Dendritic cell treated with granulocyte-macrophage colony-stimulating factor and Interleukin-4, amounts not matched to agents 40 ng/mL and 50 ng/mL, for 4 days (primary cell): ENCODE data around the gene OMG.
A peak's percentile ranks its signal among the peaks of the same experiment; 100 is the strongest.
"Not testable (repeated sequence)": the region's sequence is repeated elsewhere in the genome, so short reads cannot be mapped to it uniquely, and the experiment has no call there.

Source experiments
- H3K27ac Mint-ChIP-seq: one replicate; pipeline ENCODE4 v1.8.0; 2022; ENCODE audit warnings: mild to moderate bottlenecking, mixed read lengths
- H3K27me3 Mint-ChIP-seq: one replicate; pipeline ENCODE4 v1.8.0; 2022; ENCODE audit warnings: mild to moderate bottlenecking, mixed read lengths
- H3K36me3 Mint-ChIP-seq: one replicate; pipeline ENCODE4 v1.8.0; 2022; ENCODE audit warnings: low read depth, mixed read lengths
- H3K4me1 Mint-ChIP-seq: one replicate; pipeline ENCODE4 v1.8.0; 2022; ENCODE audit warnings: low read depth, mixed read lengths
- H3K4me3 Mint-ChIP-seq: one replicate; pipeline ENCODE4 v1.8.0; 2022; ENCODE audit warnings: mild to moderate bottlenecking, moderate library complexity, mixed read lengths
- H3K9me3 Mint-ChIP-seq: one replicate; pipeline ENCODE4 v1.8.0; 2022; ENCODE audit warnings: mixed read lengths
- intact Hi-C: fragments of 100-400 bp; cut with micrococcal nuclease; formaldehyde crosslinking; loops from one replicate; pipeline ENCODE4 v1.15.0; 2022

The OMG gene, protein sequence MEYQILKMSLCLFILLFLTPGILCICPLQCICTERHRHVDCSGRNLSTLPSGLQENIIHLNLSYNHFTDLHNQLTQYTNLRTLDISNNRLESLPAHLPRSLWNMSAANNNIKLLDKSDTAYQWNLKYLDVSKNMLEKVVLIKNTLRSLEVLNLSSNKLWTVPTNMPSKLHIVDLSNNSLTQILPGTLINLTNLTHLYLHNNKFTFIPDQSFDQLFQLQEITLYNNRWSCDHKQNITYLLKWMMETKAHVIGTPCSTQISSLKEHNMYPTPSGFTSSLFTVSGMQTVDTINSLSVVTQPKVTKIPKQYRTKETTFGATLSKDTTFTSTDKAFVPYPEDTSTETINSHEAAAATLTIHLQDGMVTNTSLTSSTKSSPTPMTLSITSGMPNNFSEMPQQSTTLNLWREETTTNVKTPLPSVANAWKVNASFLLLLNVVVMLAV

DNA sequence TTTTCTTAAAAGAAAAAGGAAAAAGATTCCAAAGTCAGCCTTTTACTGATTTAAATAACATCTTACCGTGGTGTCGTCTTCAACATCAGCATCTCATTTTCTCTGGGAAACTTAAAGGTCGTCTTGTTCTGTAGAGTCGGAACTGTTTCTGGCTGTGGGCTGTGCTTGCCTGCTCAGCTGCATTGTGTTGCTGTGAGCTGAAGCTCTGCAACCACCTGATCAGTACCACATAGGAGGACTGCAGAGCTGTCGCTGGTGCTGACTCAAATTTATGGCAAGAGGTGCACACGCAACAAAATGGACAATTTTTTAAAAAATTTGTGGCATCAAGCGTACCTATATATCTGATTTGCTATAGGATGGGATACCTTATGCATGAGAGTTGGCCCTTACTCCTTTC lies at the start of gene OMG:
OMG (minus strand) TSS at position 150 of the 400 bp plus-strand sequence. CDS start 908 bp downstream, outside the sequence.
- Mint-ChIP-seq H3K4me1 (no peaks in the 10 kb centered on the region), H3K36me3 (no peaks in the 10 kb centered on the region), H3K27ac (no peak within 1 kb of the TSS), H3K9me3 (no peaks in the 10 kb centered on the region), H3K4me3 (no peak within 1 kb of the TSS), H3K27me3 (no peaks in the 10 kb centered on the region)
- intact Hi-C loops, result no loop called here

DNA sequence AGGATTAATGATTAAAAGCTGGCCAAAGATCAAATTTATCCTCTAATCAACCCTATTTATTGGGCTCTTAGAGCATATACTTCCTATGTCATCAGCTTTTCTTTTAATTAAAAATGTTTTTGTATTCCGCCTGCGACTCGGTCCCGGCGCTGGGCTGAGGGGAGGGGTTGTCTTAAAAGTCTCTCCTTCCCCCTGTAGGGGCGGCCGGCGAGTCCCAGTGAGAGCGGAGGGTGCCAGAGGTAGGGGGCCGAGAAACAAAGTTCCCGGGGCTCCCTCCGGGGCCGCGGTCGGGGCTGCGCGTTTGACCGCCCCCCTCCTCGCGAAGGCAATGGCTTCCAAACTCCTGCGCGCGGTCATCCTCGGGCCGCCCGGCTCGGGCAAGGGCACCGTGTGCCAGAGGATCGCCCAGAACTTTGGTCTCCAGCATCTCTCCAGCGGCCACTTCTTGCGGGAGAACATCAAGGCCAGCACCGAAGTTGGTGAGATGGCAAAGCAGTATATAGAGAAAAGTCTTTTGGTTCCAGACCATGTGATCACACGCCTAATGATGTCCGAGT lies 48.2 kb upstream of the OMG start:
- H3K27ac Mint-ChIP-seq, intact Hi-C loops, H3K4me3 Mint-ChIP-seq, H3K4me1 Mint-ChIP-seq, H3K9me3 Mint-ChIP-seq, H3K27me3 Mint-ChIP-seq: not testable (repeated sequence)
- peaks cover 27% of the 10 kb centered on the region for H3K36me3 Mint-ChIP-seq

GRCh38 chr17:31339906-31340661 lies 43.0 kb upstream of the OMG start:
- Mint-ChIP-seq H3K4me1 (peaks cover 11% of the 10 kb centered on the region), H3K9me3 (no peaks in the 10 kb centered on the region)

GRCh38 chr17:31329221-31329620 lies 32.2 kb upstream of the OMG start:
- Mint-ChIP-seq H3K9me3 (no peaks in the 10 kb centered on the region), H3K27me3 (no peaks in the 10 kb centered on the region), H3K36me3 (peaks cover 25% of the 10 kb centered on the region), H3K4me3 (no peak overlapping the region), H3K4me1 (no peaks in the 10 kb centered on the region), H3K27ac (no peak overlapping the region)
- intact Hi-C loops, result no loop called here

More at GRCh38 chr17:31339906-31340661, 43.0 kb upstream of the OMG start:
- H3K27me3 Mint-ChIP-seq, result no peaks in the 10 kb centered on the region
- H3K27ac Mint-ChIP-seq, result no peak overlapping the region
- intact Hi-C loops, result loop anchor here (5.0 kb wide), 1 partner anchor 38 kb away; no protein-coding TSS in a partner anchor
- H3K4me3 Mint-ChIP-seq, result no peak overlapping the region
- peaks cover 19% of the 10 kb centered on the region for H3K36me3 Mint-ChIP-seq

DNA sequence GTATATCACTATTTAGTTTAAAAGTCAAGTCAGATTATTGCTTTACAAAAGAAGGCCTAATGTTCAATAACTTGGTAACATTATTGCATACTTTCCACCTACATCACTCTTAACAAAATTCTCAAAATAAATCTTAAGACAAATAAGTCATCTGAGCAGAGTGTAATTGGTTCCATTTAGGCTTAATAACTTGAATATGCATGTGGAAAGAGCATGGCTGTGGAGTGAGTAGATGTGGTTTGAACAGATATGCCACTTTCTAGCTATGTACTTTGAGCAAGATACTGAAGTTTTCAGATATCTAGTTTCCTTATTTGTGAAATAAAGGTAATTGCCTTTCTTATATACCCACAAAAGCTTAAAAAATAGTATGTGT lies 31.1 kb upstream of the OMG start:
- Mint-ChIP-seq H3K9me3 (no peaks in the 10 kb centered on the region), H3K4me1 (peaks cover 6% of the 10 kb centered on the region), H3K36me3 (peaks cover 25% of the 10 kb centered on the region), H3K27me3 (no peaks in the 10 kb centered on the region), H3K4me3 (no peak overlapping the region), H3K27ac (no peak overlapping the region)
- intact Hi-C loops, result no loop called here

- intact Hi-C loops, result no loop called here
- peaks cover 25% of the 10 kb centered on the region for H3K36me3 Mint-ChIP-seq
- H3K4me3 Mint-ChIP-seq, result no peak overlapping the region
- no peak overlapping the region for H3K27ac Mint-ChIP-seq
- H3K4me1 Mint-ChIP-seq, result peaks cover 6% of the 10 kb centered on the region
- no peaks in the 10 kb centered on the region for H3K27me3 Mint-ChIP-seq
- no peaks in the 10 kb centered on the region for H3K9me3 Mint-ChIP-seq
Observed at GRCh38 chr17:31327534-31328159, 30.6 kb upstream of the OMG start.

- no peaks in the 10 kb centered on the region for H3K9me3 Mint-ChIP-seq
- no peaks in the 10 kb centered on the region for H3K27me3 Mint-ChIP-seq
- peak overlapping the region; percentile 10 for H3K27ac Mint-ChIP-seq
- H3K4me1 Mint-ChIP-seq, result peaks cover 17% of the 10 kb centered on the region
- peaks cover 35% of the 10 kb centered on the region for H3K36me3 Mint-ChIP-seq
- H3K4me3 Mint-ChIP-seq, result no peak overlapping the region
- intact Hi-C loops, result loop anchor here (5.0 kb wide), 2 partner anchors 49 to 371 kb away; no protein-coding TSS in a partner anchor
Observed at GRCh38 chr17:31323551-31323950, 26.5 kb upstream of the OMG start.

DNA sequence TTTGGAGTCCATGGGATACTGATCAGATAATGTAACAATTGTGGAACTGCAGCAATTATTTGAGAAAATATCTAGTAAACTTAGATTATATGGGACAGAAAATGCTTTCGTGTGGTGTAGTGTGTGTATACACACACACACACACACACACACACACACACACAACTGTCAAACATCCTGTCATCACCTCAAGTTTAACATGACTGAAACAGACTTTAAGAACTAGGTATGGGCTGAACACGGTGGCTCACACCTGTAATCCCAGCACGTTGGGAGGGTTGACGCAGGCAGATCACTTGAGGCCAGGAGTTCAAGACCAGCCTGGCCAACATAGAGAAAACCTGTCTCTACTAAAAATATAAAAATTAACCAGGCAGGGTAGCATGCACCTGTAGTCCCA lies 24.9 kb upstream of the OMG start:
- peaks cover 35% of the 10 kb centered on the region for H3K36me3 Mint-ChIP-seq
- H3K27me3 Mint-ChIP-seq, result no peaks in the 10 kb centered on the region
- peak overlapping the region; percentile 87 for H3K27ac Mint-ChIP-seq
- intact Hi-C loops, result loop anchor here (5.0 kb wide), 2 partner anchors 50 to 370 kb away; no protein-coding TSS in a partner anchor
- H3K4me3 Mint-ChIP-seq, result no peak overlapping the region
- H3K4me1 Mint-ChIP-seq, result peaks cover 28% of the 10 kb centered on the region
- H3K9me3 Mint-ChIP-seq, result no peaks in the 10 kb centered on the region

GRCh38 chr17:31321481-31321880 lies 24.4 kb upstream of the OMG start, which contains the start of gene EVI2A:
Gene EVI2A (minus strand): TSS chr17:31321622. CDS start chr17:31319013, 2,609 bp downstream.
- Mint-ChIP-seq H3K27me3 (no peaks in the 10 kb centered on the region), H3K4me3 (peak within 1 kb of the TSS; percentile 69), H3K36me3 (peaks cover 31% of the 10 kb centered on the region), H3K27ac (peak within 1 kb of the TSS; percentile 87), H3K4me1 (peaks cover 28% of the 10 kb centered on the region), H3K9me3 (no peaks in the 10 kb centered on the region)
- intact Hi-C loops, result loop anchor here (5.0 kb wide), 2 partner anchors 51 to 369 kb away; no protein-coding TSS in a partner anchor

GRCh38 chr17:31320791-31321190 lies 23.8 kb upstream of the OMG start:
- Mint-ChIP-seq H3K36me3 (peaks cover 24% of the 10 kb centered on the region), H3K27me3 (no peaks in the 10 kb centered on the region), H3K4me3 (peak overlapping the region; percentile 69), H3K27ac (peak overlapping the region; percentile 87), H3K4me1 (peaks cover 28% of the 10 kb centered on the region), H3K9me3 (no peaks in the 10 kb centered on the region)
- intact Hi-C loops, result loop anchor here (5.0 kb wide), 2 partner anchors 52 to 368 kb away; no protein-coding TSS in a partner anchor

DNA sequence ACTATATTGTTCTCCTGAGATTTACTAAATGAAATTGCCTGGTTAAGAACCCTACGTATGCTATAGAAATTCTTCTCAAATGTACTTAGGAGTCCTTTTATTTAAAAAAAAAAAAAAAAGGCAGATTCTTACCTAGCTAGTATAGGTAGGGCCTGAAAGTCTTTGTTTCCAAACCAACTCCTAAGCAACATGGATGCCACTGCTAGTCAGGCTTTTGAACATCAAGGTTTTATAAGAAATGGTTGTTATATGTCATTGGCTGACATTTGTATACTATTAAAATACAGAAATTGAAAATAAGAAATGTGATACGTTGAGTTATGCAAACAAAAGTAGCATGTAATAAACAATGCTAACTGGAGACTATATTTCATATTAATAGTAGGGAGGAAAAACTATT lies 23.2 kb upstream of the OMG start:
- Mint-ChIP-seq H3K4me1 (peaks cover 28% of the 10 kb centered on the region), H3K9me3 (no peaks in the 10 kb centered on the region), H3K27me3 (no peaks in the 10 kb centered on the region), H3K36me3 (peaks cover 22% of the 10 kb centered on the region), H3K27ac (peak overlapping the region; percentile 87), H3K4me3 (peak overlapping the region; percentile 69)
- intact Hi-C loops, result loop anchor here (5.0 kb wide), 2 partner anchors 52 to 368 kb away; no protein-coding TSS in a partner anchor

DNA sequence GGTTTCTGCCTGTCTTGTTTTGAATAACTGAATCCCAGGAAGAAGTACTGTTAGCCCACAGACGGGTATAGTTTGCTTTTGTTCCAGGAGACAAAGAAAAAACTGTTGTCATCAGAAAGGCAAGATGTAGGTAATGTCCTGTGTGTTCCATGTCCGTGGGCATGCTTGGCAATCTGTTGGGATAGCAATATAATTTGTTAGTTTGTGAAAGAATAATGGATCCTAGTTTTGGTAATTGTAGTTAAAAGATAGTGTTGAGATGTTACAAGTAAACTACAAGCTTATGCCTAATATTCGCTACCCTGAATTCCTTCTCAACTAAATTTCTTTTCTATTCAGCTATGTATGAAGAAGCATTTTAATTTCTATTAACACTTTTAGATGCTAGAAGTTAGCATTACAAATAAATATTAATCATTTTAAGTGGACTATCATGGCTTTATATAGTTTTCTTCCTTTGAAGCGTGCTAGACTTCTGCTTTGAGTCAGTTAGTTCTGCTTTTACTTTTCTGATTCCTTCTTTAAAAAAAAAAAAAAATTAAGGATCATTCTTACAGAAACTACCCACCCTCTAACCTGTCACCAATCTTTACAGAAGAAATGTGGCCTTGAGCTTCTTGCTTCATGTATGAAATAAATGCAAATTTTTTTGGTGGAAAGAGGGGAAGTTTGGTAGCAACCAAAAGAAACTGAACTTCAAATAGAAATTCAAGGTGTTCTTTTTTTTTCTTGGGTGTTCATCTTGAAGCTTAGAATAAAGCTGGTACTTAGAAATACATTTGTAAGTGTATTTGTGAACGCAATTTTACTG lies 22.0 kb upstream of the OMG start:
- peaks cover 33% of the 10 kb centered on the region for H3K4me1 Mint-ChIP-seq
- peak overlapping the region; percentile 71 for H3K4me3 Mint-ChIP-seq
- no peaks in the 10 kb centered on the region for H3K9me3 Mint-ChIP-seq
- intact Hi-C loops, result no loop called here
- H3K36me3 Mint-ChIP-seq, result peaks cover 22% of the 10 kb centered on the region
- H3K27ac Mint-ChIP-seq, result peak overlapping the region; percentile 87
- H3K27me3 Mint-ChIP-seq, result no peaks in the 10 kb centered on the region
